ENCODE results near the gene CYP2C9.
"Not testable (repeated sequence)": the region's sequence is repeated elsewhere in the genome, so short reads cannot be mapped to it uniquely, and the experiment has no call there.

The CYP2C9 gene

GRCh38 chr10:94938383-94938782, at the start of gene CYP2C9:
Gene CYP2C9 (plus strand): TSS chr10:94938658. CDS start chr10:94938683, 25 bp downstream.
- Histone ChIP-seq H3K4me3 (ENCODE audit: low read depth, low read length) (no peak within 1 kb of the TSS), H3K27ac (no peak within 1 kb of the TSS), H3K36me3 (replicated peaks) (no peaks in the 10 kb centered on the region), H3K27me3 (replicated peaks) (no peaks in the 10 kb centered on the region)
- TF ChIP-seq, protein P1, sequence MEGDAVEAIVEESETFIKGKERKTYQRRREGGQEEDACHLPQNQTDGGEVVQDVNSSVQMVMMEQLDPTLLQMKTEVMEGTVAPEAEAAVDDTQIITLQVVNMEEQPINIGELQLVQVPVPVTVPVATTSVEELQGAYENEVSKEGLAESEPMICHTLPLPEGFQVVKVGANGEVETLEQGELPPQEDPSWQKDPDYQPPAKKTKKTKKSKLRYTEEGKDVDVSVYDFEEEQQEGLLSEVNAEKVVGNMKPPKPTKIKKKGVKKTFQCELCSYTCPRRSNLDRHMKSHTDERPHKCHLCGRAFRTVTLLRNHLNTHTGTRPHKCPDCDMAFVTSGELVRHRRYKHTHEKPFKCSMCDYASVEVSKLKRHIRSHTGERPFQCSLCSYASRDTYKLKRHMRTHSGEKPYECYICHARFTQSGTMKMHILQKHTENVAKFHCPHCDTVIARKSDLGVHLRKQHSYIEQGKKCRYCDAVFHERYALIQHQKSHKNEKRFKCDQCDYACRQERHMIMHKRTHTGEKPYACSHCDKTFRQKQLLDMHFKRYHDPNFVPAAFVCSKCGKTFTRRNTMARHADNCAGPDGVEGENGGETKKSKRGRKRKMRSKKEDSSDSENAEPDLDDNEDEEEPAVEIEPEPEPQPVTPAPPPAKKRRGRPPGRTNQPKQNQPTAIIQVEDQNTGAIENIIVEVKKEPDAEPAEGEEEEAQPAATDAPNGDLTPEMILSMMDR (IDR thresholded peaks at IDR 0.05; ENCODE audit: low read depth, low read length, missing control alignments): no peak
- no peak for DNase-seq
- in situ Hi-C loops (cut with HindIII; ENCODE audit: low pct_ligation_motif_present, low sequenced_read_pairs): no loop called here

- TF ChIP-seq, protein P1 (IDR thresholded peaks at IDR 0.05; ENCODE audit: low read depth, low read length, missing control alignments): no peak
- Histone ChIP-seq H3K36me3 (replicated peaks) (no peaks in the 10 kb centered on the region), H3K4me3 (ENCODE audit: low read depth, low read length) (no peak overlapping the region), H3K27me3 (replicated peaks) (no peaks in the 10 kb centered on the region), H3K27ac (no peak overlapping the region)
- no peak for DNase-seq
- in situ Hi-C loops (cut with HindIII; ENCODE audit: low pct_ligation_motif_present, low sequenced_read_pairs): no loop called here
These were observed 49.3 kb upstream of the CYP2C9 start for GRCh38 chr10:94889123-94889522.

DNA sequence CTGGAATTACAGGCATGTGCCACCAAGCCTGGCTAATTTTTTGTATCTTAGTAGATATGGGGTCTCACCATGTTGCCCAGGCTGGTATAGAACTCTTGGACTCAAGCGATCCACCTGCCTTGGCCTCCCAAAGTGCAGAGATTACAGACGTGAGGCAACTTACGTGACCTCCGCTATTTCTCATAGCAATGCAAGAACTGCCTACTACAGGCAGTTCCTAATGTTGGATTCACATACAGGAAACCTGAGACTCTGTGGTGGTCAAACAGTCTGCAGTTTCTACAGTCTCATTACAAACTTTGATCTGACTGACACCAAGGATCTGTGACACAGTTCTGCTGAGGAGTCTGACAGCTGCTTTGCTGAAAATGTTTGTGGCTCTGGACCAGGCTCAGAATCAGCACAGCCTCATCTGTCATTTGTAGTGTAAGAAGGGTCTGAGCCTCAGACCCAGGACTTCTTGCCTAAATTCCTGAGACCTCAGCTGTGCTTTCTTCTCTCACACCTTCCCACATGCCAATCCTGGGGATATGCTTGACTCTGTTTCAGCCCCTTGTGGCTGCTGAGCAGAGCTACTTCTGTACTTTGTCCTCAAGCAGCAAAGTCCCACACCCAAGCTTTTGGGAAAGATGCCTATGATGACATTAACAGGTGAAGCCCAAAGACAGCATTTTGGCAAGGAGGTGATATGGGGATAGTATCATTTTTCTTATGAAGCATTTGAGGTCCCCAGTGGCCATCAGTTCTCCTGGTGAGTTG, 48.0 kb upstream of the CYP2C9 start:
- no peak for DNase-seq
- in situ Hi-C loops (cut with HindIII; ENCODE audit: low pct_ligation_motif_present, low sequenced_read_pairs): no loop called here

GRCh38 chr10:94898414-94898813, 40.0 kb upstream of the CYP2C9 start:
- in situ Hi-C loops (cut with HindIII; ENCODE audit: low pct_ligation_motif_present, low sequenced_read_pairs); H3K4me3 ChIP-seq (ENCODE audit: low read depth, low read length); H3K27me3 ChIP-seq (replicated peaks); H3K27ac ChIP-seq; H3K36me3 ChIP-seq (replicated peaks); DNase-seq: not testable (repeated sequence)

More for the DNA sequence above, 48.0 kb upstream of the CYP2C9 start:
- Histone ChIP-seq H3K27me3 (replicated peaks) (no peaks in the 10 kb centered on the region), H3K36me3 (replicated peaks) (no peaks in the 10 kb centered on the region), H3K27ac (no peak overlapping the region), H3K4me3 (ENCODE audit: low read depth, low read length) (no peak overlapping the region)
- TF ChIP-seq, protein P1 (IDR thresholded peaks at IDR 0.05; ENCODE audit: low read depth, low read length, missing control alignments): no peak

DNA sequence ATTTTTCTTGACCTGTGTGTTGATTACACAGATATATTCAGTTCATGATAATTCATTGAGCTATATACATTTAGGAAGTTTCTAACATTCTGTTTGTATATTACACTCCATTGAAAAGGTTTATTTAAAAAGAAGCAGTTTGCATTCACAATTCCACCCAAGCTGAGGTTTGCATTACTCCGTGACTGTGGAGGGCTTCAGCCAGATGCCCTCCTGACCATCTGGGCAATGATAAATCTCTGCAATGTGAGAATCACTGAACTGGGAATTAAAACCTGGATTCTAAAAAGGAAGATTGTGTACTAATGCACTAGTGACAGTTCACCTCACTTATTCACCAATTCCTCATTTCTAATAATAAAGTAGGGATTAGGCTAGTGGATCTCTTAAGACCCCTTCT, 36.4 kb upstream of the CYP2C9 start:
- no peak overlapping the region for H3K4me3 ChIP-seq (ENCODE audit: low read depth, low read length)
- TF ChIP-seq, protein P1 (IDR thresholded peaks at IDR 0.05; ENCODE audit: low read depth, low read length, missing control alignments): no peak
- H3K27me3 ChIP-seq (replicated peaks): no peaks in the 10 kb centered on the region
- DNase-seq: no peak
- no peak overlapping the region for H3K27ac ChIP-seq
- in situ Hi-C loops (cut with HindIII; ENCODE audit: low pct_ligation_motif_present, low sequenced_read_pairs): no loop called here
- no peaks in the 10 kb centered on the region for H3K36me3 ChIP-seq (replicated peaks)

GRCh38 chr10:94902570-94902969, 35.9 kb upstream of the CYP2C9 start:
- TF ChIP-seq, protein P1 (IDR thresholded peaks at IDR 0.05; ENCODE audit: low read depth, low read length, missing control alignments): no peak
- in situ Hi-C loops (cut with HindIII; ENCODE audit: low pct_ligation_motif_present, low sequenced_read_pairs): no loop called here
- Histone ChIP-seq H3K4me3 (ENCODE audit: low read depth, low read length) (no peak overlapping the region), H3K27me3 (replicated peaks) (no peaks in the 10 kb centered on the region), H3K27ac (no peak overlapping the region), H3K36me3 (replicated peaks) (no peaks in the 10 kb centered on the region)
- no peak for DNase-seq

- H3K27ac ChIP-seq; H3K4me3 ChIP-seq (ENCODE audit: low read depth, low read length); H3K36me3 ChIP-seq (replicated peaks); in situ Hi-C loops (cut with HindIII; ENCODE audit: low pct_ligation_motif_present, low sequenced_read_pairs); H3K27me3 ChIP-seq (replicated peaks); DNase-seq: not testable (repeated sequence)
These were observed 33.8 kb upstream of the CYP2C9 start for GRCh38 chr10:94904506-94905148.

Data from brain microvascular endothelial cell (primary cell).